ENCODE results near the gene VIT.
A peak's percentile ranks its signal among the peaks of the same experiment; 100 is the strongest.

The VIT gene

GRCh38 chr2:36775806-36776205 lies 79.3 kb downstream of the VIT start:
- H3K9me3 ChIP-seq (ENCODE audit: insufficient read depth, low read depth, low read length), result no peaks in the 10 kb centered on the region
- no peaks in the 10 kb centered on the region for H3K4me1 ChIP-seq (ENCODE audit: insufficient read depth, low read length)
- H3K9ac ChIP-seq (ENCODE audit: low read depth, low read length), result no peak overlapping the region
- H3K36me3 ChIP-seq (ENCODE audit: insufficient read depth, low read depth, low read length), result no peaks in the 10 kb centered on the region
- H3K4me3 ChIP-seq (ENCODE audit: low read length), result no peak overlapping the region
- H3K27me3 ChIP-seq (ENCODE audit: insufficient read depth, low read length), result no peaks in the 10 kb centered on the region
- no peak overlapping the region for H3K27ac ChIP-seq (ENCODE audit: low read length)

DNA sequence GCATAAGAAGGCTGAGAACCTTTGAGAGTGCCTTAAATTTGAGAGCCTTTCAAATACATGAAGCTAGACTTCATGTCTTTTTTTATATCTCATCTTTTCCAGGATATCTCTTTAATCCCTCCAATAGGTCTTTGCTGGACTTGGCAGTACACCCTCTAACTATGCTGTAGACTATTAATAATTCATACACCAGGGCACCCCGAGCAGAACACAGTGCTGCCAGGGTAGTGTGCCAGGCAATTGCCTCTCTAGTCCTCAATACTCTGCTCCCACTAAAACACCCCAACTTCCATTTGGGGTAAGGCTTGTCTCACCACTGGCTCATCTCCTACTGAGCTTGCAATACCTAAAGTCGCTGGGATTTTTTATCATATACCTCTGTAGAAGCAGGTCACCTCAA lies 80.8 kb downstream of the VIT start:
- Histone ChIP-seq H3K27me3 (ENCODE audit: insufficient read depth, low read length) (no peaks in the 10 kb centered on the region), H3K9me3 (ENCODE audit: insufficient read depth, low read depth, low read length) (no peaks in the 10 kb centered on the region), H3K36me3 (ENCODE audit: insufficient read depth, low read depth, low read length) (no peaks in the 10 kb centered on the region), H3K4me1 (ENCODE audit: insufficient read depth, low read length) (peaks cover 6% of the 10 kb centered on the region; the same call in 1 of the 2 replicates), H3K9ac (ENCODE audit: low read depth, low read length) (no peak overlapping the region), H3K27ac (ENCODE audit: low read length) (no peak overlapping the region), H3K4me3 (ENCODE audit: low read length) (no peak overlapping the region)

- Histone ChIP-seq H3K36me3 (ENCODE audit: insufficient read depth, low read depth, low read length) (no peaks in the 10 kb centered on the region), H3K4me1 (ENCODE audit: insufficient read depth, low read length) (peaks cover 6% of the 10 kb centered on the region; the same call in 1 of the 2 replicates), H3K4me3 (ENCODE audit: low read length) (no peak overlapping the region), H3K27ac (ENCODE audit: low read length) (no peak overlapping the region), H3K9me3 (ENCODE audit: insufficient read depth, low read depth, low read length) (no peaks in the 10 kb centered on the region), H3K27me3 (ENCODE audit: insufficient read depth, low read length) (no peaks in the 10 kb centered on the region), H3K9ac (ENCODE audit: low read depth, low read length) (no peak overlapping the region)
Observed at GRCh38 chr2:36777788-36778187, 81.3 kb downstream of the VIT start.

GRCh38 chr2:36779462-36779861 lies 83.0 kb downstream of the VIT start:
- no peak overlapping the region for H3K4me3 ChIP-seq (ENCODE audit: low read length)

GRCh38 chr2:36780231-36780839 lies 83.8 kb downstream of the VIT start:
- Histone ChIP-seq H3K4me1 (ENCODE audit: insufficient read depth, low read length) (peaks cover 10% of the 10 kb centered on the region; the same call in 1 of the 2 replicates), H3K9ac (ENCODE audit: low read depth, low read length) (no peak overlapping the region), H3K9me3 (ENCODE audit: insufficient read depth, low read depth, low read length) (no peaks in the 10 kb centered on the region), H3K4me3 (ENCODE audit: low read length) (no peak overlapping the region), H3K27ac (ENCODE audit: low read length) (no peak overlapping the region), H3K27me3 (ENCODE audit: insufficient read depth, low read length) (no peaks in the 10 kb centered on the region), H3K36me3 (ENCODE audit: insufficient read depth, low read depth, low read length) (no peaks in the 10 kb centered on the region)

More at GRCh38 chr2:36779462-36779861, 83.0 kb downstream of the VIT start:
- no peak overlapping the region for H3K27ac ChIP-seq (ENCODE audit: low read length)
- H3K36me3 ChIP-seq (ENCODE audit: insufficient read depth, low read depth, low read length), result no peaks in the 10 kb centered on the region
- no peaks in the 10 kb centered on the region for H3K9me3 ChIP-seq (ENCODE audit: insufficient read depth, low read depth, low read length)
- H3K9ac ChIP-seq (ENCODE audit: low read depth, low read length), result no peak overlapping the region
- H3K4me1 ChIP-seq (ENCODE audit: insufficient read depth, low read length), result peaks cover 6% of the 10 kb centered on the region; the same call in 1 of the 2 replicates
- no peaks in the 10 kb centered on the region for H3K27me3 ChIP-seq (ENCODE audit: insufficient read depth, low read length)

GRCh38 chr2:36781907-36782720 lies 85.6 kb downstream of the VIT start:
- Histone ChIP-seq H3K4me3 (ENCODE audit: low read length) (no peak overlapping the region), H3K27me3 (ENCODE audit: insufficient read depth, low read length) (no peaks in the 10 kb centered on the region), H3K4me1 (ENCODE audit: insufficient read depth, low read length) (peaks cover 12% of the 10 kb centered on the region; the same call in 1 of the 2 replicates), H3K36me3 (ENCODE audit: insufficient read depth, low read depth, low read length) (no peaks in the 10 kb centered on the region), H3K27ac (ENCODE audit: low read length) (no peak overlapping the region), H3K9me3 (ENCODE audit: insufficient read depth, low read depth, low read length) (no peaks in the 10 kb centered on the region), H3K9ac (ENCODE audit: low read depth, low read length) (no peak overlapping the region)

DNA sequence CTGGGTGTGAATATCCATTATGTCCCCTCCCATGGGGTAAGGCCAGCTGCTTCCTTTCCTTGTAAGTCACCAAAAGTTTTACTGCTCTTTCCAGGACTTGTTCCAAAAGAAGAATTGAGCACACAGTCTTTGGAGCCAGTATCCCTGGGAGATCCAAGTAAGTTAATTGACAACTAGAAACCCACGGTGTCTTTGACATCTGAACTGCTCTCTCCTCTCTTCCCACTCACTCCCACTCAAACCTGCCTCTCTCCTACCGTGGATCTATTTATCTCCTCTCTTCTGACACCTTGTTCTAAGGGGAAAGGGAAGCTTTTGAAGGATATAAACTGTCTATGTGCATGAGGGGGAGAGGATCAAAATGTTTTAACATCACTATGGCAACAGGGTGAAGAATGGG lies 86.7 kb downstream of the VIT start:
- H3K36me3 ChIP-seq (ENCODE audit: insufficient read depth, low read depth, low read length), result no peaks in the 10 kb centered on the region
- H3K27ac ChIP-seq (ENCODE audit: low read length), result no peak overlapping the region

GRCh38 chr2:36785179-36785795 lies 88.8 kb downstream of the VIT start:
- peak overlapping the region; percentile 25; the same call in 1 of the 2 replicates for H3K4me3 ChIP-seq (ENCODE audit: low read length)
- no peak overlapping the region for H3K9ac ChIP-seq (ENCODE audit: low read depth, low read length)
- no peaks in the 10 kb centered on the region for H3K36me3 ChIP-seq (ENCODE audit: insufficient read depth, low read depth, low read length)
- H3K4me1 ChIP-seq (ENCODE audit: insufficient read depth, low read length), result peaks cover 12% of the 10 kb centered on the region; the same call in 1 of the 2 replicates
- no peak overlapping the region for H3K27ac ChIP-seq (ENCODE audit: low read length)
- H3K27me3 ChIP-seq (ENCODE audit: insufficient read depth, low read length), result no peaks in the 10 kb centered on the region
- H3K9me3 ChIP-seq (ENCODE audit: insufficient read depth, low read depth, low read length), result no peaks in the 10 kb centered on the region

More for the DNA sequence above, 86.7 kb downstream of the VIT start:
- Histone ChIP-seq H3K4me3 (ENCODE audit: low read length) (no peak overlapping the region), H3K27me3 (ENCODE audit: insufficient read depth, low read length) (no peaks in the 10 kb centered on the region), H3K4me1 (ENCODE audit: insufficient read depth, low read length) (peaks cover 12% of the 10 kb centered on the region; the same call in 1 of the 2 replicates), H3K9ac (ENCODE audit: low read depth, low read length) (no peak overlapping the region), H3K9me3 (ENCODE audit: insufficient read depth, low read depth, low read length) (no peaks in the 10 kb centered on the region)

DNA sequence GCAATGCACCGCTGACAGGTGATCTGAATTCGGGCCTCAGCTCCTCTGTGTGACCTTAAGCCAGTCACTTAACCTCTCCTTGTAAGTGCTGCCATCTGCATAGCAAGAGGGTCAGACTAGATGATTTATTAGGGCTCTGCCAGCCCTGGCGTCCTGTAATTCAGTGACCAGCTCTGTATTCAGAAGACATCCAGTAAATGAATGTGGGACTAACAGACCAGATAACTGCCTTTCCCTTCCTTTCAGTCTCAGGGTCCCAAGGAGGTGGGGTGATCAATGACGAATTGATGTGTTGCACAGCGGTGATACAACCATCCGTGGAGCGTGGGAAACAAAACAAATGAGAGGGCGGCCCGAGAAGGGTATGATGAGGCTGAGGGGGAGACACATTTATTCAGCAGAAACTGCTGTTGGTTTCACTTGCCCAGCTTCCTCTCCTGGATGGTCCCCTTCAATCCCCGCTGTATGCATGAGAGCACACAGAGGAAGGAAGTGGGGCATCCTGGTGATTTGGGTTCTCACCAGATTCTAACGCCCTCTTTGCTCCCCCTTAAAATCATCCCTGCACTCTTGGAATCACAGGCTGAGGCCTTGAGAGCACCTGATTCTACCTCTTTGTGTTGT lies 92.8 kb downstream of the VIT start:
- Histone ChIP-seq H3K27ac (ENCODE audit: low read length) (no peak overlapping the region), H3K9ac (ENCODE audit: low read depth, low read length) (no peak overlapping the region), H3K4me3 (ENCODE audit: low read length) (no peak overlapping the region), H3K27me3 (ENCODE audit: insufficient read depth, low read length) (no peaks in the 10 kb centered on the region), H3K36me3 (ENCODE audit: insufficient read depth, low read depth, low read length) (no peaks in the 10 kb centered on the region), H3K9me3 (ENCODE audit: insufficient read depth, low read depth, low read length) (no peaks in the 10 kb centered on the region), H3K4me1 (ENCODE audit: insufficient read depth, low read length) (peaks cover 6% of the 10 kb centered on the region; the same call in 1 of the 2 replicates)

DNA sequence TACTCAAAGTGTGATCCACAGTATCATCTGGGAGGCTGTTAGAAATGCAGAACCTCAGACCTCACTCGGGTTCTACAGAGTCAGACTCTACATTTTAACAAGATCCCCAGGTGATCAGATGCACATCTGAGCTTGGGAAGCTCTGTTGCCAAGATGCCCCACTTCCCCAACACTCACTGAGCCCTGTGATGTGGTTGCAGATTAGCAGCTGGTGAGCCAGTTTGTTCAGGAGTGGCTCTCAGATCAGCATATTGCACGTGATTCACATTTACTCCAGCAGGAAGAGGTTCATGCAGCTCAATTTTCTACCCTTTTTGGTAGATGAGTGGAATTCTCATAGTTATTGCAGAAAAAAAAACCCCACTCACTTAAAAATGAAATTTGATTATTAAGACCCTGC lies 96.4 kb downstream of the VIT start:
- H3K27me3 ChIP-seq (ENCODE audit: insufficient read depth, low read length), result no peaks in the 10 kb centered on the region
- no peak overlapping the region for H3K9ac ChIP-seq (ENCODE audit: low read depth, low read length)
- H3K27ac ChIP-seq (ENCODE audit: low read length), result no peak overlapping the region
- H3K4me3 ChIP-seq (ENCODE audit: low read length), result no peak overlapping the region
- no peaks in the 10 kb centered on the region for H3K36me3 ChIP-seq (ENCODE audit: insufficient read depth, low read depth, low read length)
- H3K4me1 ChIP-seq (ENCODE audit: insufficient read depth, low read length), result no peaks in the 10 kb centered on the region
- H3K9me3 ChIP-seq (ENCODE audit: insufficient read depth, low read depth, low read length), result no peaks in the 10 kb centered on the region

DNA sequence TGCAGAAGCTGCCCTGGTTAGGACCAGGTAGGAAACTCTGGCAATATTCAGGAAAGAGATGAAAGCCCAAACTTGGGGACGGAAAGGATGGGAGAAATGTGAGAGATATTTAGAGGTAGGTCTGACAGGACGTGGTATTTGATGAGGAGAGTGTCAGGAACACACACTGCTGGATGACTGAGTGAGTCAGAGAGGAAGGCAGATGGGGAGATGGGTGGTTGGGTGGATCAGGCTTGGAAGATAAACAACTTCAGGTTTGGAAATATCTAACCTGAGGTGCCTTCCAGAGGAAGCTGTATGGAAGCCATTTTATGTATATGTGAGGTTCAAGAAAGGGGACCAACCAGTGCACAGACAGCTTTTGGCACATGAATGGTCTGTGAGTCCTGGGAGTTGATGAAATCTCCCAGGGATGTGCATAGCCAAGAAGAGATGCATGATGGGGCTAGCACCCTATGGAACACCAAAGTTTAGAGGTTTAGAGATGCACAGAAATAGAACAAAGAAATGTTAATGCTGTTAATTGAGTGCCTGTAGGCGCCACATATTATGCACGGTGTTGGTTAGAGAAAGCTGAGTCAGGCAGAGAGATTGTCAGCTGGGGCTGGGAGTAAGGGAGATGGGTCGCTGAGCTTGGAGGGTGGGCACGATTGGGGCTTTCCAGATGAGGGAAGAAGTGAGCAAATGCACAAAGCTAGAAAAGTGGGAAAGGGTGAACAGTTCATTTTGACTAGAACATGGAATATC lies 101.0 kb downstream of the VIT start:
- Histone ChIP-seq H3K36me3 (ENCODE audit: insufficient read depth, low read depth, low read length) (no peaks in the 10 kb centered on the region), H3K4me1 (ENCODE audit: insufficient read depth, low read length) (no peaks in the 10 kb centered on the region), H3K9ac (ENCODE audit: low read depth, low read length) (no peak overlapping the region), H3K4me3 (ENCODE audit: low read length) (no peak overlapping the region), H3K27ac (ENCODE audit: low read length) (no peak overlapping the region), H3K9me3 (ENCODE audit: insufficient read depth, low read depth, low read length) (no peaks in the 10 kb centered on the region), H3K27me3 (ENCODE audit: insufficient read depth, low read length) (no peaks in the 10 kb centered on the region)

All from iPS-20b (cell line).